Measurements from ENCODE around the gene SPATA31D1.
"Not testable (repeated sequence)": the region's sequence is repeated elsewhere in the genome, so short reads cannot be mapped to it uniquely, and the experiment has no call there.

The SPATA31D1 gene
- 0 to 3.5 (median 0) reads per million in 17 experiments for total RNA-seq

DNA sequence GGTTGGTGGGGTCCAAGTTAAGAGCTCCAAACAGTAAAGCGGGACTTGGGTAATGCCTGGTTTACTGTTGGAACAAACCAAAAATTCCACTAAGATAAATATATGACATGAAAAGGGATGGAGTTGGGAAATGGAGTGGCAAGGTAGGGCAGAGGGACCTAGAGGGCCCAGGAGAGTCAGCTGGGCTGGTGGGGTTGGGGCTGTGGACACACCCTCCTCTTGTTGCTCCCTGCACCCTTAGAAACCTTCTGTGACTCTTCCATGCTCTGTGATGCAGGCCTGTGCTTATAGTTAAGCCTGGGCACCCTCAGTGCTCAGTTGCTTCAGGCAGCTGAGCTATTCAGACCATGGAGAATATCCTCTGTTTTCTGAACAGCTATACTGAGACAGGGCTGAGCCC, at the start of gene SPATA31D1:
Gene SPATA31D1 (plus strand): TSS at position 301 of the 400 bp plus-strand sequence. CDS start 47 bp downstream, at position 348.
- DNase-seq: not testable (repeated sequence)

DNA sequence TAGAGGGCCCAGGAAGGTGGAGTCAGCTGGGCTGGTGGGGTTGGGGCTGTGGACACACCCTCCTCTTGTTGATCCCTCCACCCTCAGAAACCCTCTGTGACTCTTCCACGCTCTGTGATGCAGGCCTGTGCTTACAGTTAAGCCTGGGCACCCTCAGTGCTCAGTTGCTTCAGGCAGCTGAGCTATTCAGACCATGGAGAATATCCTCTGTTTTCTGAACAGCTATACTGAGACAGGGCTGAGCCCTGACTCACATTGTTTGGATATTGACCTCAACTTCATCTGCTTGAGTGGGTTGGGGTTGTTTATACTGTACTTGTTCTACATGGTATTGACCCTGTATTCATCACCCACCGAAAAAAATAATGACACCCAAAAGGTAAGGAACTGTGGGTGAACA, 45.2 kb upstream of the SPATA31D1 start, which contains the start of gene SPATA31D3:
Gene SPATA31D3 (plus strand): TSS at position 108 of the 400 bp plus-strand sequence. CDS start 86 bp downstream, at position 194.
- not testable (repeated sequence) for DNase-seq

GRCh38 chr9:81948650-81949049, 39.9 kb upstream of the SPATA31D1 start:
- DNase-seq: not testable (repeated sequence)

- DNase-seq: no peak
These were observed 35.5 kb upstream of the SPATA31D1 start for GRCh38 chr9:81953096-81953495.

DNA sequence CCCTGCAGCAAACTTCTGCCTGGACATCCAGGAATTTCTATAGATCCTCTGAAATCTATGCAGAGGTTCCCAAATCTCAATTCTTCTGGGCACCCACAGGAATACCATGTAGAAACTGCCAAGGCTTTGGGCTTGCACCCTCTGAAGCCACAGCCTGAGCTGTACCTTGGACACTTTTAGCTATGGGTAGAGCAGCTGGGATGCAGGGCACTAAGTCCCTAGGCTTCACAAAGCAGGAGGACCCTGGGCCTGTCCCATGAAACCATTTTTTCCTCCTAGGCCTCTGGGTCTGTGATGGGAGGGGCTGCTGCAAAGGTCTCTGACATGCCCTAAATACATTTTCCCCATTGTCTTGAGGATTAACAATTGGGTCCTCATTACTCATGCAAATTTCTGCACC, 32.9 kb upstream of the SPATA31D1 start:
- DNase-seq: no peak

DNA sequence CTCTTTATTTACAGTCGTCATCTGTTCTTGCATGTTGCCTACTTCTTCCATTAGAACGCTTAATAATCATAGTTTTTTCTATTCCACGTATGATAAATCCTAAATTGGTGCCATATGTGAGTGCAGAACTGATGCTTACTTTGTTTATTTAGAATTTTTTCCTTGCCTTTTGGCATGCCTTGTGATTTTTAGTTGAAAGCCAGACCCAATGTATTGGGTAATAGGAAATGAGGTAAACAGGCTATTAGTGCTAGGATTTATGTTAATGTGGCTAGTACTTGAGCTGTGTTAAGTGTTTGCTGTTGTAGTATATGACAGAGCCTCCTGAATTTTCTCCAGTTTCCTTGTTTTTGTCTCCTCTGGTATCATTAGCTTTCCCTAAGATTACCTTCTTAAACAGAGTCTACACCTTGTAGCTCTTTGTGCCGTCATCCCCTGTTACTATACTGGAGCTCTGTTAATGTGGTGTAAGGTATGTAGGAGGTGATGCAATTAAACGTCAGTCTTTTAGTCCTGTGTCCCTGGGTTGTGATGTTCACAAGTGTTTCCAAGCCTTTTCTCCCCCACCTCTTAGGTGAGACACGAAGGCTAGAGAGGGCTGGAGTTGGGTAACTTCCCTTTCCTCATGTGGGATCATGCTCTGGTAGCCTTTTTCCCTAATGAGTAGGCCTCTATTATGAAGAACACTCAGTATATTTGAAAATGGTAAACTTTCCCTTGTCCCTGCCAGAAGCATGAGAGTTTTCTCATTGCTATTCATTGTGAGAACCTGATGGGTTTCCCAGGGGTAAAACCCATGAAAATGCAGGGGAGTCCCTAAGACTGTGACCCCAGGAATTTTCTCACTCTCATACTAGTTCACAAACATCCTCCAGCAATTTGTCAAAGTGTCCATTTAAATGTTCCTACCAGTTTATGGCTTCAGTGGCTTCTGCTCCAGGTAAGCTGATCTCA, 24.1 kb upstream of the SPATA31D1 start:
- no peak for DNase-seq

GRCh38 chr9:81968026-81968425, 20.5 kb upstream of the SPATA31D1 start:
- DNase-seq: no peak

- no peak for DNase-seq
These were observed 18.6 kb upstream of the SPATA31D1 start for GRCh38 chr9:81969971-81970370.

DNA sequence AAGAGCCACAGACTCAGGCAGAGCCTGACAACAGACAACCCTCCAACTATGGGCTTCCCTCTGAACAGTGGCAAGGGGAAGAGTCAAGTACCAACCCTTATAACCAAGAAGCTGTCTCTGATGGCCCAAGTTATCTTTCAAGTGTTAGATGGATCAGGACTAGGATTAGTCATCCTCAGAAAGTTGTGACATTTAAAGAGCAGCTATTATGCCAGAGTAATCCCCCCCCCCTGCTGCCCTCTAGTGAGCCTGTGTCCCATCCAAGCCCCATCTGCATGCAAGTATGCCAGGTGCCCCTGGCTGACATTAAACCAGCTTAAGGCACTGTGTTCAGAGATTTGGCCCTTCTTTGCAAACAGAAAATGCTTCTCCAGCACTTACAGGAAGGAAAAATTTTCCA, 16.8 kb upstream of the SPATA31D1 start:
- no peak for DNase-seq

GRCh38 chr9:81974764-81975163, 13.8 kb upstream of the SPATA31D1 start:
- DNase-seq: no peak

GRCh38 chr9:81976351-81976750, 12.2 kb upstream of the SPATA31D1 start:
- no peak for DNase-seq

GRCh38 chr9:81979196-81979595, 9.4 kb upstream of the SPATA31D1 start:
- no peak for DNase-seq

GRCh38 chr9:81980568-81980967, 8.0 kb upstream of the SPATA31D1 start:
- DNase-seq: no peak

DNA sequence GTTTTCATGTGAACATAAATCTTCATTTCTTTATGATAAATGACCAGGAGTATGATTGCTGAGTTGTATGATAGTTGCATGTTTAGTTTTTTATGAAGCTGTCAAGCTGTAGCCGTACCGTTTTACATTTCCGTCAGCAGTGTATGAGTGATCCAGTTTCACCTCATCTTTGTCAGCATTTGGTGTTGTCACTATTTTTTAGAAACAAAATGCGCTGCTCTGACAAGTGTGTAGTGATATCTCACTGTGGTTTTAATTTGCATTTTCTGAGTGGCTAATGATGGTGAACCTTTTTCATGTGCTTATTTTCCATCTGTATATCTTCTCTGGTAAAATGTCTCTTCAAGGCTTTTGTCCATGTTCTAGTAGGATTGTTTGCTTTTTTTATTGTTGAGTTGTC, 6.7 kb upstream of the SPATA31D1 start:
- DNase-seq: no peak

- DNase-seq: no peak
These were observed 3.6 kb upstream of the SPATA31D1 start for GRCh38 chr9:81984928-81985327.

GRCh38 chr9:81986051-81986450, 2.5 kb upstream of the SPATA31D1 start:
- no peak for DNase-seq

DNA sequence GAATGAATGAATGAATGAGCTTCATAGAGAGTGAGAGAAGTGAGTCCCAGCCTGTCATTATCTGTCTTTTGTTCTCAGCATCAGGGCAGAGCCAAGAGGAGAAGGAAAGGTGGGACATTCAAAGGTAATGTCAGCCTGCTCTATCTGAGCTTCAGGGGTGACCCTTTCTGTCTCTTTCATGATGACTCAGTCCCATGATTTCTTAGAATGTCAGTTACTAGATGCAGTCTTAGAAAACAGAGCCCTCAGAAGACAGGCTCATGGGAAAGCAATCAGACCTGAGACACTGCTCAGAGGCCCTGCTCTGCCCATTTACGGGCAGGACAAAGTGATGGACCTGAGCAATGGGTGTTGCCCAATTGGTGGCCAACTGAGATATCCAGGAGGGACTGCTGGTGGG, 1.1 kb downstream of the SPATA31D1 start:
- DNase-seq: no peak

- DNase-seq: no peak
These were observed 5.1 kb downstream of the SPATA31D1 start for GRCh38 chr9:81993656-81994055.

DNA sequence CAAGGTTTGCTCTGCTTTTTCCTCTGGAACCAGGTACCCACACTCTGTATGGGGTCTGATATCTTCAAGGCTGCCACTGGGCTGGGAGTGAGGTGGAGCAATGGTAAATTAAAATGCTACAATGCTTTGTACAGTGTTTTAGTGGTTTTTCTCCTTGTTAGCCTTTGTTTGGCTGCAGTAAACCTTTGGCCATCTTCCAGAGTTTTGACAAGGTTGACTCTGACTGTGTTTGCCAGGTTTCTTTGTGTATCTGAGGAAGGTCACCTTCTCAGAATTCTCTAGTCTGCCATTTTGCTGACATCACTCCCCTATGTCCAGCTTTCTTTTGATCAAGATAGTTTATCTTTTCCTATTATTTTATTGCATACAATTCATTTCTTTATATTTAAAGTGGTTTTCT, 11.2 kb downstream of the SPATA31D1 start:
- no peak for DNase-seq

- no peak for DNase-seq
These were observed 22.1 kb downstream of the SPATA31D1 start for GRCh38 chr9:82010711-82011110.

- no peak for DNase-seq
These were observed 22.6 kb downstream of the SPATA31D1 start for GRCh38 chr9:82011133-82011532.

DNA sequence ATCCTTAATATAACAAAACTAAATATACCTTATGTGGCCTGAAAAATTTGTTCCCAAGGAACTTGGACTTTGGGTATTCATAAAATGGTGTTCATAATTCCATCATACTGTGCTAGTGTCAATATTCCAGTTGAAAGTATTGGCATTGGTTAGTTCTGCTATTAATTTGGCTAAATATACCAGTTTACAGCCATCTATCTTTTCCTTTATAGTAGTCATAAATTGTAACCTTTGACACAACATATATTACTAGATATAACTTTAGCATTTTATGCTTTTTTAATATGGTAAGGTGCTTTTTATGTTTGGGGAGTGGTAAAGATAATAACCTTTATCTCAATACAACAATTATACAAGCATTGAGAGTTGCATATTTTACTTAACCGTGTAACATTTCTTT, 23.7 kb downstream of the SPATA31D1 start:
- DNase-seq: no peak

DNA sequence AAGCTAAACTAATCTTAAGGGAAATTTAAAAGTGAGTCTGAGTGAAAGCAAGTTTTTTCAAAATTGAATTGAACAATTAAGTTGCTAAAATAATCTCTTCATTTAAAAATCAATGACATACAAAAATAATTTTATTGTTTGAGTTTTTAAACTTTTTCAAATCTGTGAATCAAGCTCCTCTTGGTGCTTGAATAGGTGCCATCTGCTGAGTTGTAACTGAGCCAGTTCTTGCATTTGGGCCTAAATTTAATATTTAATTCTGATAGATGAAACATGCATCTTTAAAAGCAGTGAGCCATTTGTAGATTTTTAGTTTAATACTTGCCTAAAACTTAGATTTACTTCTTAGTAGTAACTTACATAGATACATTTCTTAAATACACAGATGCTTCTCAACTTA, 31.8 kb downstream of the SPATA31D1 start:
- no peak for DNase-seq

- DNase-seq: no peak
These were observed 32.6 kb downstream of the SPATA31D1 start for GRCh38 chr9:82021198-82021597.

Data from suppressor macrophage (primary cell).